ENCODE data around the gene CADM4.

GRCh38 chr19:43626838-43627237 lies 12.8 kb downstream of the CADM4 start:
- TF ChIP-seq, protein P1, sequence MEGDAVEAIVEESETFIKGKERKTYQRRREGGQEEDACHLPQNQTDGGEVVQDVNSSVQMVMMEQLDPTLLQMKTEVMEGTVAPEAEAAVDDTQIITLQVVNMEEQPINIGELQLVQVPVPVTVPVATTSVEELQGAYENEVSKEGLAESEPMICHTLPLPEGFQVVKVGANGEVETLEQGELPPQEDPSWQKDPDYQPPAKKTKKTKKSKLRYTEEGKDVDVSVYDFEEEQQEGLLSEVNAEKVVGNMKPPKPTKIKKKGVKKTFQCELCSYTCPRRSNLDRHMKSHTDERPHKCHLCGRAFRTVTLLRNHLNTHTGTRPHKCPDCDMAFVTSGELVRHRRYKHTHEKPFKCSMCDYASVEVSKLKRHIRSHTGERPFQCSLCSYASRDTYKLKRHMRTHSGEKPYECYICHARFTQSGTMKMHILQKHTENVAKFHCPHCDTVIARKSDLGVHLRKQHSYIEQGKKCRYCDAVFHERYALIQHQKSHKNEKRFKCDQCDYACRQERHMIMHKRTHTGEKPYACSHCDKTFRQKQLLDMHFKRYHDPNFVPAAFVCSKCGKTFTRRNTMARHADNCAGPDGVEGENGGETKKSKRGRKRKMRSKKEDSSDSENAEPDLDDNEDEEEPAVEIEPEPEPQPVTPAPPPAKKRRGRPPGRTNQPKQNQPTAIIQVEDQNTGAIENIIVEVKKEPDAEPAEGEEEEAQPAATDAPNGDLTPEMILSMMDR (conservative IDR thresholded peaks at IDR 0.05; ENCODE audit: low read depth, low read length): no peak
- TF ChIP-seq EZH2 (IDR thresholded peaks at IDR 0.05; ENCODE audit: borderline replicate concordance, low read depth, low read length, poor library complexity, severe bottlenecking): no peak
